BLaER1 treated with 17β-estradiol and CSF1 and Interleukin-3, amounts not matched to agents 10 nM and 100 nM (cell line): Measurements from ENCODE around the gene DCC.

ENCODE experiments used
- H3K27ac ChIP-seq, 11 experiments: shearing (Covaris generic); formaldehyde crosslinking; 2 replicates each; pipeline ENCODE4 v1.8.1; 2022
- H3K27me3 ChIP-seq, 11 experiments: shearing (Covaris generic); formaldehyde crosslinking; 2 replicates each; pipeline ENCODE4 v1.8.1; 2022
- H3K36me3 ChIP-seq, 11 experiments: shearing (Covaris generic); formaldehyde crosslinking; 2 replicates each; pipeline ENCODE4 v1.8.1; 2022
- H3K4me1 ChIP-seq, 10 experiments: shearing (Covaris generic); formaldehyde crosslinking; 2 replicates each; pipeline ENCODE4 v1.8.1; 2022
- H3K4me2 ChIP-seq, 11 experiments: shearing (Covaris generic); formaldehyde crosslinking; 2 replicates each; pipeline ENCODE4 v1.8.1; 2022
- H3K4me3 ChIP-seq, 10 experiments: shearing (Covaris generic); formaldehyde crosslinking; 2 replicates each; pipeline ENCODE4 v1.8.1; 2022
- H3K9ac ChIP-seq, 11 experiments: shearing (Covaris generic); formaldehyde crosslinking; 2 replicates each; pipeline ENCODE4 v1.8.1; 2022
- H3K9me3 ChIP-seq, 11 experiments: shearing (Covaris generic); formaldehyde crosslinking; replicated peaks in 1 of 11; 2 replicates each; pipeline ENCODE4 v1.8.1; 2022
- H4K20me1 ChIP-seq, 11 experiments: shearing (Covaris generic); formaldehyde crosslinking; 2 replicates each; pipeline ENCODE4 v1.8.1; 2022
- Cebpa-rat ChIP-seq, 11 experiments: shearing (Covaris generic); IDR thresholded peaks; 2 replicates each; pipeline ENCODE4 v1.8.1; 2022

DCC gene

GRCh38 chr18:52496426-52496825, 156.4 kb downstream of the DCC start:
- no peak overlapping the region for H3K4me3 ChIP-seq
- no peak overlapping the region for H3K27ac ChIP-seq
- peaks cover 17 to 34% (median 29%) of the 10 kb centered on the region in 11 experiments for H3K9me3 ChIP-seq
- no peak overlapping the region for H3K4me2 ChIP-seq
- TF ChIP-seq Cebpa-rat (IDR thresholded peaks at IDR 0.05): no peak
- H3K27me3 ChIP-seq: no peaks in the 10 kb centered on the region
- no peak overlapping the region for H3K9ac ChIP-seq
- peaks cover 0 to 5% (median 0%) of the 10 kb centered on the region in 10 experiments; a peak in 1 of 20 replicates for H3K4me1 ChIP-seq
- no peaks in the 10 kb centered on the region for H4K20me1 ChIP-seq
- H3K36me3 ChIP-seq: no peaks in the 10 kb centered on the region

DNA sequence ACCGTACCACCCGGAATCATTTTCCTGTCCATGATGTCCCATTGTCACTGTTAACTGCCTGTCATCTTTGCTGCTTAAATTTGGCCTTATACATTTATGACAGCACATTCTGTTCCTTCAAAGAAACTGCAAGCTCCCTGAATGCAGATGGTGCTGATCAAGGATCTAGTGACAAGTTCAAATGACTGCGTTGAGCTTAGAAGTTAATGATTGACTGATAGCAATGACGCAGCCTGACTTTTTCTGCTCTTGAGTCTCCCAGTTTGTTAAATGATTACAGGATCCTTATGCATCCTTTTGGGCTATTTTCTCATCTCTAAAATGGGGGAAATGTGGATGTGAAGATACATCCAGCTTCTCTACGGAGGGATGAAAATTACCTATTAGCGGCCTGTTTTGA, 159.0 kb downstream of the DCC start:
- H3K9me3 ChIP-seq: peaks cover 6 to 16% (median 14%) of the 10 kb centered on the region in 11 experiments
- no peak overlapping the region for H3K27ac ChIP-seq
- no peaks in the 10 kb centered on the region for H4K20me1 ChIP-seq
- H3K27me3 ChIP-seq: no peaks in the 10 kb centered on the region
- H3K4me3 ChIP-seq: no peak overlapping the region
- peaks cover 0 to 5% (median 0%) of the 10 kb centered on the region in 10 experiments; a peak in 1 of 20 replicates for H3K4me1 ChIP-seq
- TF ChIP-seq Cebpa-rat (IDR thresholded peaks at IDR 0.05): no peak
- no peaks in the 10 kb centered on the region for H3K36me3 ChIP-seq
- H3K4me2 ChIP-seq: no peak overlapping the region
- no peak overlapping the region for H3K9ac ChIP-seq

DNA sequence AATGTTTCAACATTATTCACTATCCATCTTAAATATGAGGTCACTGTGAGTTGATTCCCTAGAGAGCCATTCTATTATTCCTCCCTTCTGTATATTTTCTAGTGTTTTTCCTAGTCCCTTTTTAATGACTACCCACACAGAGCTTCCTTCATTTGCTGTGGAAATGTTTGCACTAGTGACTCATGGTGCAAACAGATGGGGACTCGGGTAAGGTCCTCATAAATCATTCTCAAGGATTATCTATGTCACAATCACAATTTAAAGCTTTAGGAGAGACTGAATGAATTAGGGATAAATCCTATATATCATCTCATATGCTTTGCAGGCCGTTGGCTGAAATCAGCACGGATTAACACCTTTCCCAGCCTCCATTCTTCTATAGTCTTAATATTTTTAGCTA, 159.6 kb downstream of the DCC start:
- Histone ChIP-seq H3K4me1 (peaks cover 0 to 5% (median 0%) of the 10 kb centered on the region in 10 experiments; a peak in 1 of 20 replicates), H3K4me2 (no peak overlapping the region), H3K36me3 (no peaks in the 10 kb centered on the region), H4K20me1 (no peaks in the 10 kb centered on the region), H3K9ac (no peak overlapping the region), H3K27ac (no peak overlapping the region), H3K27me3 (no peaks in the 10 kb centered on the region), H3K9me3 (peaks cover 0 to 10% (median 8%) of the 10 kb centered on the region in 11 experiments; a peak in 17 of 22 replicates), H3K4me3 (no peak overlapping the region)
- no peak for TF ChIP-seq Cebpa-rat (IDR thresholded peaks at IDR 0.05)

DNA sequence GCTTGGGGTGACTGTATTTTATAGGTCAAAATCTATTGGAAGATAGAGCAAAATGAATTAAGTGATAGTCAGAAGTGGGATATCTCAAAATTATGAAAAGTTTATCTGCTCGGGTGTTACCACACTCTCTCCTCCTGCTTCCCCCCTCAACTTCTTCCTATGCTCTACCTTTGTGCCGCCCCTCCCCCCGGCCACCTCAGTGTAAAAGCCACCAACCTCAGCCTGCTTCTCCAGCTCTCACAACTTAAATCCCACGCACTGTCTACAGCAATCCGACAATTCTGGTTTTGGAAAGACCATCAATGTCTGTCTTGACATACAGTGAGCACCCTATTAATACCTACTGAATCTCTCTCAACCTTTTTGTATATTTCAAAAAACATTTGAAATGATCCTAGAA, 164.6 kb downstream of the DCC start:
- no peaks in the 10 kb centered on the region for H3K9me3 ChIP-seq
- no peak overlapping the region for H3K4me2 ChIP-seq
- no peaks in the 10 kb centered on the region for H3K27me3 ChIP-seq
- H3K9ac ChIP-seq: no peak overlapping the region
- H3K4me1 ChIP-seq: no peaks in the 10 kb centered on the region
- TF ChIP-seq Cebpa-rat (IDR thresholded peaks at IDR 0.05): no peak
- H3K36me3 ChIP-seq: no peaks in the 10 kb centered on the region
- H3K4me3 ChIP-seq: no peak overlapping the region
- H3K27ac ChIP-seq: no peak overlapping the region
- no peaks in the 10 kb centered on the region for H4K20me1 ChIP-seq

GRCh38 chr18:52510139-52510538, 170.1 kb downstream of the DCC start:
- Histone ChIP-seq H3K9ac (no peak overlapping the region), H3K36me3 (no peaks in the 10 kb centered on the region), H3K27me3 (no peaks in the 10 kb centered on the region), H3K9me3 (no peaks in the 10 kb centered on the region), H3K4me2 (no peak overlapping the region), H4K20me1 (no peaks in the 10 kb centered on the region), H3K4me3 (no peak overlapping the region), H3K4me1 (no peaks in the 10 kb centered on the region), H3K27ac (no peak overlapping the region)
- TF ChIP-seq Cebpa-rat (IDR thresholded peaks at IDR 0.05): no peak

- Histone ChIP-seq H3K4me2 (no peak overlapping the region), H3K9ac (no peak overlapping the region), H3K9me3 (no peaks in the 10 kb centered on the region), H3K27me3 (no peaks in the 10 kb centered on the region), H4K20me1 (no peaks in the 10 kb centered on the region), H3K36me3 (no peaks in the 10 kb centered on the region), H3K4me1 (no peaks in the 10 kb centered on the region), H3K27ac (no peak overlapping the region), H3K4me3 (no peak overlapping the region)
- no peak for TF ChIP-seq Cebpa-rat (IDR thresholded peaks at IDR 0.05)
Measured at GRCh38 chr18:52518086-52518485, 178.1 kb downstream of the DCC start.

GRCh38 chr18:52519021-52519420, 179.0 kb downstream of the DCC start:
- no peak overlapping the region for H3K4me2 ChIP-seq
- no peaks in the 10 kb centered on the region for H3K27me3 ChIP-seq
- no peaks in the 10 kb centered on the region for H3K4me1 ChIP-seq
- no peaks in the 10 kb centered on the region for H3K36me3 ChIP-seq
- peaks cover 0 to 6% (median 0%) of the 10 kb centered on the region in 11 experiments; a peak in 1 of 22 replicates for H3K9me3 ChIP-seq
- H3K9ac ChIP-seq: no peak overlapping the region
- no peak for TF ChIP-seq Cebpa-rat (IDR thresholded peaks at IDR 0.05)
- no peaks in the 10 kb centered on the region for H4K20me1 ChIP-seq
- no peak overlapping the region for H3K27ac ChIP-seq
- no peak overlapping the region for H3K4me3 ChIP-seq

- no peaks in the 10 kb centered on the region for H3K4me1 ChIP-seq
- H3K27me3 ChIP-seq: no peaks in the 10 kb centered on the region; a peak in 1 of 22 replicates
- no peak overlapping the region for H3K4me3 ChIP-seq
- TF ChIP-seq Cebpa-rat (IDR thresholded peaks at IDR 0.05): no peak
- H3K9me3 ChIP-seq: peaks cover 0 to 6% (median 0%) of the 10 kb centered on the region in 11 experiments; a peak in 1 of 22 replicates
- H3K9ac ChIP-seq: no peak overlapping the region
- no peaks in the 10 kb centered on the region for H4K20me1 ChIP-seq
- no peak overlapping the region for H3K27ac ChIP-seq
- no peak overlapping the region for H3K4me2 ChIP-seq
- no peaks in the 10 kb centered on the region for H3K36me3 ChIP-seq
Measured at GRCh38 chr18:52523566-52523965, 183.6 kb downstream of the DCC start.

GRCh38 chr18:52531836-52532235, 191.8 kb downstream of the DCC start:
- no peak overlapping the region for H3K4me2 ChIP-seq
- no peak overlapping the region for H3K4me3 ChIP-seq
- no peaks in the 10 kb centered on the region for H4K20me1 ChIP-seq
- no peak overlapping the region for H3K9ac ChIP-seq
- no peak for TF ChIP-seq Cebpa-rat (IDR thresholded peaks at IDR 0.05)
- no peaks in the 10 kb centered on the region for H3K36me3 ChIP-seq
- H3K27ac ChIP-seq: no peak overlapping the region
- H3K27me3 ChIP-seq: peaks cover 0 to 42% (median 0%) of the 10 kb centered on the region in 11 experiments; a peak in 4 of 22 replicates
- H3K4me1 ChIP-seq: peaks cover 0 to 12% (median 0%) of the 10 kb centered on the region in 10 experiments; a peak in 5 of 20 replicates
- no peaks in the 10 kb centered on the region for H3K9me3 ChIP-seq

GRCh38 chr18:52536039-52536438, 196.0 kb downstream of the DCC start:
- Histone ChIP-seq H3K36me3 (no peaks in the 10 kb centered on the region), H3K4me1 (peaks cover 0 to 12% (median 0%) of the 10 kb centered on the region in 10 experiments; a peak in 5 of 20 replicates), H4K20me1 (no peaks in the 10 kb centered on the region), H3K4me3 (no peak overlapping the region), H3K9me3 (no peaks in the 10 kb centered on the region), H3K9ac (no peak overlapping the region), H3K27me3 (peaks cover 0 to 67% (median 0%) of the 10 kb centered on the region in 11 experiments; a peak in 5 of 22 replicates), H3K27ac (no peak overlapping the region), H3K4me2 (peak overlapping the region in 3 of 11 experiments; percentile 27 to 69 (median 28); a peak in 5 of 22 replicates)
- no peak for TF ChIP-seq Cebpa-rat (IDR thresholded peaks at IDR 0.05)
